ENCODE data around the gene SBK2.
"Not testable (repeated sequence)": the region's sequence is repeated elsewhere in the genome, so short reads cannot be mapped to it uniquely, and the experiment has no call there.

DNA sequence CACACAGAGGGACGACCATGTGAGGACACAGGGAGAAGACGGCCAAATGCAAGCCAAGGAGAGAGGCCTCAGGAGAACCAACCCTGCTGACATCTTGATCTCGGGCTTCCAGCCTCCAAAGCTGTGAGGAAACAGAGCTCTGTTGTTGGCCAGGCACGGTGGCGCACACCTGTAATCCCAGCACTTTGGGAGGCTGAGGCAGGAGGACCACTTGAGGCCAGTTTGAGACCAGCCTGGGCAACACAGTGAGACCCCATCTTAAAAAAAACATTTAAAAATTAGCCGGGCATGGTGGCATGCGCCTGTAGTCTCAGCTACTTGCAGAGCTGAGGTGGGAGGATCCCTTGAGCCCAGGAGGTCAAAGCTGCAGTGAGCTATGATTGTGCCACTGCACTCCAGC is 2.7 kb downstream of the SBK2 start:
- TF ChIP-seq, protein P1, sequence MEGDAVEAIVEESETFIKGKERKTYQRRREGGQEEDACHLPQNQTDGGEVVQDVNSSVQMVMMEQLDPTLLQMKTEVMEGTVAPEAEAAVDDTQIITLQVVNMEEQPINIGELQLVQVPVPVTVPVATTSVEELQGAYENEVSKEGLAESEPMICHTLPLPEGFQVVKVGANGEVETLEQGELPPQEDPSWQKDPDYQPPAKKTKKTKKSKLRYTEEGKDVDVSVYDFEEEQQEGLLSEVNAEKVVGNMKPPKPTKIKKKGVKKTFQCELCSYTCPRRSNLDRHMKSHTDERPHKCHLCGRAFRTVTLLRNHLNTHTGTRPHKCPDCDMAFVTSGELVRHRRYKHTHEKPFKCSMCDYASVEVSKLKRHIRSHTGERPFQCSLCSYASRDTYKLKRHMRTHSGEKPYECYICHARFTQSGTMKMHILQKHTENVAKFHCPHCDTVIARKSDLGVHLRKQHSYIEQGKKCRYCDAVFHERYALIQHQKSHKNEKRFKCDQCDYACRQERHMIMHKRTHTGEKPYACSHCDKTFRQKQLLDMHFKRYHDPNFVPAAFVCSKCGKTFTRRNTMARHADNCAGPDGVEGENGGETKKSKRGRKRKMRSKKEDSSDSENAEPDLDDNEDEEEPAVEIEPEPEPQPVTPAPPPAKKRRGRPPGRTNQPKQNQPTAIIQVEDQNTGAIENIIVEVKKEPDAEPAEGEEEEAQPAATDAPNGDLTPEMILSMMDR (IDR thresholded peaks at IDR 0.05) = not testable (repeated sequence)
- not testable (repeated sequence) for TF ChIP-seq EP300 (IDR thresholded peaks at IDR 0.05)
